AML-193 (cell line): ENCODE data around the gene CSRNP3.
"Not testable (repeated sequence)": the region's sequence is repeated elsewhere in the genome, so short reads cannot be mapped to it uniquely, and the experiment has no call there.

ENCODE experiments used
- DNase-seq, 2 experiments: peaks; one replicate each; lab custom pipeline; 2025; lab: John Stamatoyannopoulos, UW

CSRNP3 gene

DNA sequence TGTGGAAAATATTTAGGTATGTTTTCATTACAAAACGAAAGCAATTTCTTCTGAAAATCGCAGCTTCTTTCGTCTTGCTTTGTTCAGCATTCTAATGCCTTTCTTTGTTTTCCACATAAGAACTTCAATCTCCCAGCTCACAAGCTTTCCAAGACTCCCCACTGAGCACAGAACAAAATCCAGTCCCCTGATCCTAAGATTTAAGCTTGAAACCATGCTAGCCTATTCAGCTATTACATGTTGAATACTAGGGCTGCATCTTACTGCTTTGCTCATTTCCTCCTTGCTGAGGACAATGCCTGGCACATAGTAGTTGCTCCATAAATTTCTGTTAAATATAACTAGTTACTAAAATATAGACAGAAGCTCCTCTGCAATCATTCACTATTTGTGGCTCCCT, 163.9 kb downstream of the CSRNP3 start:
- no peak for DNase-seq

DNA sequence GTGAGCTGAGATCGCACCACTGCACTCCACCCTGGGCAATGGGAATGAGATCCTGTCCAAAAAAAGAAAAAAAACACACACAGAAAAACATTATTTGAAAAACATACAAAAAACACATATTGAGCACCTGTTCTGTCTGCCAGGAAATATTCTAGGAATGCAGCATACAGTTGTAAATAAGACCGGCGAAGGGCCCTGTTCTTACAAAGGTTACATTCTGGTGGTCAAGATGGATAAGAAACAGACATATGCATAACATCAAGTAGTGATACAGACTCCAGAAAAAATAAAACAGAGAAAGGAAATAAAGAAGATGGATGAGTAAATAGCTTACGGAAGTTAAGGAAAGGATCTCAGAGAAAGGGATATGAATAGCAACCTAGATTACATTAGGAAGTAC, 164.8 kb downstream of the CSRNP3 start:
- no peak for DNase-seq

DNA sequence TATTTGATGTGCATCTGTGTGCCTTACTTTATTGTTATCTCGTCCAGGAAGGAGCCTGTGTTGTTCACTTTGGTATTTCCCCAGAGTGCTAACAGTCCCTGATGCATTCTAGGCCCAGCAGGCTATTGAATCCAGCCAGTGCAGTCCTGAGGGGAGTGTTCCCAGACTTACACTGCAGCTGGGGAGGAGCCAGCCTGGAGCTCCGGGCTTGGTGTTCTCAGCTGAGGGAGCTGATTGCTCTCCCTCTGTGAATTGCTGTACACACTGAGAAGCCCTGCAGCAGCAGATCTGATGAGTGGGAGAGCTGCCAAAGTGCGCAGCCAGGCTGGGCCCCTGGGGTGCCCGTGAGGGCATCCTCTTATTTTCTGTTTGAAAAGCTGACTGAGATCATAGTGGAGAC, 165.4 kb downstream of the CSRNP3 start:
- no peak for DNase-seq

DNA sequence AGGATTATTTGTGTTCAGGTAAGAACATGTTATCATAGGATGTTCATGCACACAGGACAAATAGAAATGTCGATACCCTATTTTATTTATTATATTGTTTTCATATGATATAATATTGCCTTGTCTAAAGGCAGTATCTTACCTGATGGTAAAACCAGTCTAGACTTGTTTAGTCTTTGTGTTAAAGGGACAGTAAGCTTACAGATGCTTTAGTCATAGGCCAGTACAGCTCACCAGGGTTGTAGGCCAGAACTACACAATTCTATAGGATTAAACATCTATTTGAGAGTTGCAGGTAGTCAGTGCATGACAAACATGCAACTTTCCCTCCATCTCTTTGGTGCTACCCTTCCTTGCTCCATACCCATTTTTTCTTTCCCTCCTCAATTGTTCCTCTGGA, 166.0 kb downstream of the CSRNP3 start:
- no peak for DNase-seq

DNA sequence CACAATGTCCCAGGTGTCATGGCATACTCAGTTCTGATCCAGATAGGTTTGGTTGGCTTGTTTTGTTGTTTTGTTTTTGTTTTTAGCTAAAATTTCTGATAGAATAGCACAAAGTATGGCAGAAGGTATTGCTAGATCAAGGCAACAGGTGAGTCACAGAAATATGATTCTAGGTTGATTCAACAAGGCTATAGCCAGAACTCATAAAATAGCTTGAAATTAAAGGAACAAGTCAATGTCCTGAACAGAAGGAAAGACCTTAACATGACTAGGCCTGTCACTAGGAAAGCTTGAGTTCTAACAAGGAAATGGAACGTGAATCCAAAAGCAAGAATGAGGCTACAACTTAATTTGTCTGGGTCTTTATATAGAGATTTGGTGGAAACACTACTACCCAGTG, 167.5 kb downstream of the CSRNP3 start:
- DNase-seq: no peak

DNA sequence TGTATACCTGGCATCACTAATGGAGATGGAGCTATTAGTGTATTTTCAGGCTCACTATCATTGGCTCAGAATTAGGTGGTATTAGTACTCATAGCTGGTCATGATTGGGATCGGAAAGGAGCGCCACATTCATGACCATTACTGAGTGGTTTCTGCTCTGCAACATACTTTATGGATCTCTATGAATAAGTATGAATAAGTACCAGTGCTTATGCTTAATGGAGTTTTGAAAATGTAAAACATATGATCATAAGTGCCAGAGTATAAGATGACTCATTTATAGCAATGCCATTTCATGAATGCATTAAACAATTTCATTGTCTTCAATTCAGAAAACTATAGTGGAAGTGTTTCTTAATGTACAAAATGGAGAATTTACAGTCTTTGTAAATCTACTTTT, 167.9 kb downstream of the CSRNP3 start:
- no peak for DNase-seq

DNA sequence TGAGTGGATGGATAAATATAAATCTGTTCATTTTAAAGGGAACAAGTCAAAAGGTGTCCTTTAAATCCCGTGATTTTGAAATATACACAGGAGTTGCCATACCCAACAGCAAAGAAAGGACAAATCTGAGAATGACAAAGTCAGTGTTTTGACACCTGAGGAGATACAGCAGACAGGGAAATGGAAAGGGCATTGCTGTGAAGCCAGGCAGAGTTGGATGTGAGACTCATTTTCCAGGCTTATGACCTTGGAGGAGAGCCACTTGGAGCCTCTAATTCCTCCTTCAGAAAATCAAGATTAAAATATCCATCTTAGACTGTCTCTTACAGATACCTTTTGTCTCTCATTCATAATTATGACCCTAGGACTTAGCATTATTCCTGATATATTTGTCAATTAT, 170.0 kb downstream of the CSRNP3 start:
- no peak for DNase-seq

DNA sequence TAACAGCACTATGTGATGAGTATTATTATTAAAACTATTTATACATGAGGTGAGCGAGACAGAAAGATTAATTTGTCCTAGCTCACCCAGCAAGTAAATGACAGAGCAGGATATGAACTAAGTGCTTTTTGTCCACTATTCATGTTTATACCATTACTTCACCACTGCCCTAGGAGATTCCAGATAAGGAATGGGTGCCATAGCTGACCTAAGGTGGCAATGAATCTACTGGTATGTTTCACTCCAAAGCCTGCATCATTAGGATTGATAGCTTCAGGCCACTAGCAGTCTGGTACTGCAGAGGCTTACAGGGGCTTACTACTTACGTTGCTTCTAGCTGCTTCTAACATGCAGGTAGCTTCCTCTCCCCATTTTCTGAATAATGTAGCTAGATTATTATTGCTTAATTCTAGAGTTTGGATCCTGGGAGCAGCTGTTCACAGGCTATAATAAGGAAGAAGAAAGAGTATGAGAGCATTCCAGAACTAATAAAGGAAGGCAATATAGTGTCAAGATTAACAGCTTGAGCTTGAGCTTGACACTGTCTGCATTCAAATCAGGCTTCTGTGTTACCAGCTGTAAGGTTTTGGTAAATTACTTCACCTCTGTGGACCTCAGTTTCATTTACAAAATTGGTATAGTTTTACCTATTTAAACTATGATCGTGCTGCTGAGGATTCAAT, 170.9 kb downstream of the CSRNP3 start:
- DNase-seq: no peak

DNA sequence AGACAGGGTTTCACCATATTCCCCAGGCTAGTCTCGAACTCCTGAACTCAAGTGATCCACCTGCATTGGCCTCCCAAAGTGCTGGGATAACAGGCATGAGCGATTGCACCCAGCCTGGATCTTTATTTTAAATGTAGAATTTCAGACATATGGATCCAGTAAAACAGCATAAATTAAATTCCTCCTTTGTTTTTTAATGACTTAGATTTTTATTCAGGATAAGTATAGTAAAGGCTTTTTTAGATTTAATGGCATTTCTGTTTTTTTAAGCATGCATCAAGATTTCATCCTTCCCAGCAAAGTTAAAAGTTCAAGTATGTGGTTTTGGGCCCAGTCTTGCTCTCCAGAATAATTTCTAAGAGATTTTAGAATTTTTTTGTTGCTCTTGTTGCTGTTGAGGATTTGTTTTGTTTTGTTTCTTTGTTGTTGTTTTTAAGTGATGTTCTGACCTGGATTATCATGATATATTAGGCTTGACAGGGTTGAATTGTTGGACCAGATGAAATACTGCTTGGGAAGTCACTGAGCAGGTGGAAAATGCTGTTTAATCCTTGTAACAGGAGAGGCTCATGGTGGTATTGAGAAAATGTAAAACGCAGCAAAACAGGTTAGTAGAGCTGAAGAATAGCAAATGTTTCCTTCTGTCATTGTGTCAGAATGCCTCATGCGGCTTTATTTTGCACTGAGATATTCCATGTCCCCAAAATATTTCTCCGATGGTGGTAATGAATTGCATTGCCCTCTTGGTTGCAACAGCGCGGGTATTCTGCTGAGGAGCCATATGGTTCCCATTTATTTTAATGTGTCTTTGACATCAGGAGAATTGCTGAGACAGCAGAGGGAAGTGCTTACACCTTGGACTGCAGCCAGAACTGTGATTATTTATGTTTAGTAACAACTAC, 176.7 kb downstream of the CSRNP3 start:
- no peak for DNase-seq

DNA sequence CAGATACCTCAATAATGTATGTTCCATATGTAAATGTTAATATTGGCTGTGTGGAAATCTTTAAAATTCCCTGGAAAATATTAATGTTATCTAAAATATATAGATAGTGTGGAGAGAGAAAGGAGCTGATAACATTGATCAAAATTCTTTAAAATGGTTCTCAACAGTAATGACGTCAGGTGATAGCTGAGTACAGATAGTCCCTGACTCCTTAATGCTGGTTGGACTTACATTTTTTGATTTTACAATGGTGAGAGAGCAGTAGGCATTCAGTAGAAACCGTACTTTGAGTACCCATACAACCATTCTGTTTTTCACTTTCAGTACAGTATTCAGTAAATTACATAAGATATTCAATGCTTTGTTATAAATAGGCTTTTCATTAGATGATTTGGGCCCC, 177.9 kb downstream of the CSRNP3 start:
- DNase-seq: no peak

DNA sequence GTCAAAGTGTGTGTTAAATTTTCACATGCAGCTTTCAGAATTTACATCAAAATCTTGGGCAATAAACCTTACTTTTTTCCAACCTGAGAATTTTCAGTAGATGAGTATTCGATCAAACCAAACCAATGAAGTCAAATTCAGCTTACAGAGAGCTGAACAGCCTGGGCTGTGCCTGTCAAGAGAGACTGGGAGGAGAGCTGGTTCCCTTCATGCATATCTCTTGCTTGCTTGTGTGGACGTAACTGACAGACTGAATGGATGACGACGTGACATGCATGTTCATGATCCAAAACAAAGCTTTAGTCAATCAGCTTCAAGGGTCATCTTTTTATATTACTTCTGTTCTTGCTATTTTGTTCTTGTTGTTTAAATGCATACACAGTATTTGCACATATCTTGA, 179.3 kb downstream of the CSRNP3 start:
- DNase-seq: no peak

DNA sequence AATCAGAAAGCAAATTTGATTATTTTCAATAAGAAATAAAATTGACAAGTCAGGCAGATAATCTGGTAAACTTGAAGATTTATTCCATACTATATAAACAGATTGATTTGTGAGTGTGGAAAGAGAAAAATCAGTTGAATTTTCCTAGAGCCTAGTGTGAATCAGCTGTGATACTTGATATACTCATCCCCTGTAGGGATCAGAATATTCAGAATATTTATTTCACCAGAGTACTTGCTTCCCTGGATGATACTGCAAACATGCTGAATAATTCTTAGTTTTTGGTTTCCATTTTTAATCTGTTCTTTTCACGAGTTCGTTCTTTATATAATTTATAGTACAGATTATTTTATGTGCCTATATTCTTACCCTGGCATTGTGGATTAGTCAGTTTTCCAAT, 181.7 kb downstream of the CSRNP3 start:
- DNase-seq: no peak

DNA sequence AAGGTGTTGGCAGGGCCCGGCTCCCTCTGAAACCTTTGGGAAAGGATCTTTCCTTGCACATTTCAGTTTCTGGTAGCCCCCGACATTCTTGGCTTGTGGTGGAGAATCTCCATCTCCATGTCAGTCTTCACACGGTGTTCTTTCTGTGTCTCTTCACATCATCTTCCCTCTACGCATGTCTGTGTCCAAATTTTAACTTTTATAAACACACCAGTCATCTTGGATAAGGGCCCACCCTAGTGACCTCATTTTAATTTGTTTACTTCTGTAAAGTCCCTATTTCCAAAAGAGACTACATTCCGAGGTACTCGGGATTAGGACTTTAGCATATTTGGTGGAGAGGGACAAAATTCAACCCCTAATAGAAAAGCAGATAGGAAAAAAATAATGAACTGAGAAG, 186.2 kb downstream of the CSRNP3 start:
- DNase-seq: no peak

DNA sequence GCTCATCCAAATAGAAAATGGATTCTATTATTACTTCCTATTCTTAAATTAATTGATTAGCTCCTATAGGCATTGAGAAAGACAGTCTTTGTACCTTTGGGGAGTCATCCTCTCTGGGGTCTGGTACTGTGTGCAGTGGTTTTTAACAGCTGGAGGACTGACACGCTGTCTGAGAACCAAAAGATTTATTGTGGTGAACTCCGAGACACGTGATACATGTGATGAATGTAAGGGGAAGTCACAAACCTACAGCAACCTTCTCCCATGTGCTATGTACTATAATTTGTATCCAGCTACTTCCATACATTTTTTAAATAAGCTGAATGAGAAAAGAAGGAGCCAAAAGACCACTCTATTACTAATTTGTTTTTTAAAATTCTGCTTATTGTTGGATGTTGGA, 190.9 kb downstream of the CSRNP3 start:
- no peak for DNase-seq

DNA sequence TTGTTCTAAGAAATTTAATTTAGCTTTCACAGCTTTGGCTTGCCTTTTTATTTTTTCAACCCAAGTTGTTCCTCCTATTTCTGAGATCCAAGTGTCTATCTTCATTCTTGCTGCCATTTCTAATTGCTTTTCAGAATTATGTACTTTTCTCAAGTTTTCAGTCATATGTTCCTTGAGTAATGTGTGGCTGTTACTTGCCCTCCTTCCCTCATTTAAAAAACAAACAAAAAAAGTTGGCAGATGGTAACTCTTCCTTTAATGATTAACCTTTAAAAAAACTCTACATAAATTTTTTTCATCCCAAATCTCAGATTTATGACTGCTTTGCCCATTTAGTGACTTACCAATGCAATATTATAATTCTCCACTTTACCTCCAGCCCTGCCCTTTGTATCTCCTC, 193.2 kb downstream of the CSRNP3 start:
- DNase-seq: no peak

DNA sequence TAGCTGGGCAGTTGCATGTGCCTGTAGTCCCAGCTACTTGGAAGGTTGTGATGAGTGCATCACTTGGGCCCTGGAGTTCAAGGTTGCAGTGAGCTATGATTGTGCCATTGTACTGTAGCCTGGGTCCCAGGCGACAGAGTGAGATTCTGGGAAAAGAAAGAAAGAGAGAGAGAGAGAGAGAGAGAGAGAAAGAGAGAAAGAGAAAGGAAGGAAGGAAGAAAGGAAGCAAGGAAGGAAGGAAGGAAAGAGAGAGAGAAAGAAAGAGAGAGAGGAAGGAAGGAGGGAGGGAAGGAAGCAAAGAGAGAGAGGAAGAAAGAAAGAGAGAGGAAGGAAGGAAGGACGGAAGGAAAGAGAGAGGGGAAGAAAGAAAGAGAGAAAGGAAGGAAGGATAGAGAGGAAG, 196.1 kb downstream of the CSRNP3 start:
- DNase-seq: no peak

DNA sequence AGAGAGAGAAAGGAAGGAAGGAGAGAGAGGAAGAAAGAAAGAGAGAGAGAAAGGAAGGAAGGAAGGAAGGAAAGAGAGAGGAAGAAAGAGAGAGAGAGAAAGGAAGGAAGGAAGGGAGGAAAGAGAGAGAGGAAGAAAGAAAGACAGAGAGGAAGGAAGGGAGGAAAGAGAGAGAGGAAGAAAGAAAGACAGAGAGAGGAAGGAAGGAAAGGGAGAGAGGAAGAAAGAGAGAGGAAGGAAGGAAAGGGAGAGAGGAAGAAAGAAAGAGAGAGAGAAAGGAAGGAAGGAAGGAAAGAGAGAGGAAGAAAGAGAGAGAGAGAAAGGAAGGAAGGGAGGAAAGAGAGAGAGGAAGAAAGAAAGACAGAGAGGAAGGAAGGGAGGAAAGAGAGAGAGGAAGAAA, 196.6 kb downstream of the CSRNP3 start:
- DNase-seq: not testable (repeated sequence)

DNA sequence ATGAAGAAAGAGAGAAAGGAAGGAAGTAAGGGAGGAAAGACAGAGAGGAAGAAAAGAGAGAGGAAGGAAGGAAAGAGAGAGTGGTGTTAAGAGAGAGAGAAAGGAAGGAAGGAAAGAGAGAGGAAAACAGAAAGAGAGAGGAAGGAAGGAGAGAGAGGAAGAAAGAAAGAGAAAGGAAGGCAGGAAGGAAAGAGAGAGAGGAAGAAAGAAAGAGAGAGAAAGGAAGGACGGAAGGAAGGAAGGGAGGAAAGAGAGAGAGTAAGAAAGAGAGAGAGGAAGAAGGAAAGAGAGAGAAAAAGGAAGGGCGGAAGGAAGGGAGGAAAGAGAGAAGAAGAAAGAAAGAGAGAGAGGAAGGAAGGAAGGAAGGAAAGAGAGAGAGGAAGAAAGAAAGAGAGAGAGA, 197.1 kb downstream of the CSRNP3 start:
- DNase-seq: no peak

DNA sequence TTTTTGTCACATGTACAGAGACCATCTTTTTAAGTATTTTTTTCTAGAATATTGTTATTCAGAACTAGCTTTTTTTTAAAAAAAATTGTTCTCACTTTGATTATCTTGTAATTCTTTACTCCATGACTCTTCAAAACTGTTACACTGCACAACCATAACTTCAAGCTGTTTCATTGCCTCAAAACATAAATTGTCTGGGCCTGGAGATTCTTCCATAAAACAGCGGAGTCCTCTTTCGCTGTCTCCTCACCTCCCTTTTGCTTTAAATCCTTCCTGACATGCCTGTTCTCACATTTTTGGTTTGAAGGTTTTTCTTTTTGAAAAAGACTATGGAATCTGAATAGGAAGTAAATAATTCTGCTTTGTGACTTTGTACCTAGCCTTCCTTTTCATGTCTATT, 197.9 kb downstream of the CSRNP3 start:
- DNase-seq: no peak

DNA sequence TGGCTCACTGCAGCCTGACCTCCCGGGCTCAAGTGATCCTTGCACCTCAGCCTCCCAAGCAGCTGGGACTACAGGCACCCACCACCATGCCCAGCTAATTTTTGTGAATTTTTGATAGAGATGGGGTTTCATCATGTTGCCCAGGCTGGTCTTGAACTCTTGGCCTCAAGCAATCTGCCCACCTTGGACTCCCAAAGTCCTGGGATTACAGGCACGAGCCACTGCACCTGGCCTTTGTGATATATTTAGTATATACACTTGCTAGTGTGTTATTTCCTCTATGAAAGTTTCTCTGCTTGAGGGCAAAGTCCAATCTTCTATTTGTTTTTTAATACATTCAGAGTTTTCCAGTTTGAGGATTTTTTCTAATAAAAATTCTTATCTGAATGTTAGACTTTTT, 205.3 kb downstream of the CSRNP3 start:
- DNase-seq: no peak

DNA sequence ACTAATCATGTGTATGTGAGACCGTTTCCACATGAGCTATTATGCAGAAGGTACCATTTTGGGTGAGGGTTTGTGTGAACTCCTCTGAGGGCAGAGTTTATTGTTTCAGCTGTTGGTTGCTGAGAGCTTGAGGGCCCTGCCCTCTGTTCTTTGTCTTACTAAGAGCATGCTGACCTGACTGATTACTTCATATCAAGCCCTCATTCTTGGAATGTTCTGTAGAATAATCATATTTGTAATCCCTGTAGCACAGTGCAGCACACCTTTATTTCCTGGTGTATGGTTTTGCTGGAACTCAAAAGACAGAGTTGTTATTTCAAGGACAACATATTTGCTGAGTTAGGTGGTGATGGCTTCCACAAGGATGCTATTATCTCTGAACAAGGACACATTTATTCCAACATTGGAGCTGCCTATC, 206.1 kb downstream of the CSRNP3 start:
- no peak for DNase-seq

DNA sequence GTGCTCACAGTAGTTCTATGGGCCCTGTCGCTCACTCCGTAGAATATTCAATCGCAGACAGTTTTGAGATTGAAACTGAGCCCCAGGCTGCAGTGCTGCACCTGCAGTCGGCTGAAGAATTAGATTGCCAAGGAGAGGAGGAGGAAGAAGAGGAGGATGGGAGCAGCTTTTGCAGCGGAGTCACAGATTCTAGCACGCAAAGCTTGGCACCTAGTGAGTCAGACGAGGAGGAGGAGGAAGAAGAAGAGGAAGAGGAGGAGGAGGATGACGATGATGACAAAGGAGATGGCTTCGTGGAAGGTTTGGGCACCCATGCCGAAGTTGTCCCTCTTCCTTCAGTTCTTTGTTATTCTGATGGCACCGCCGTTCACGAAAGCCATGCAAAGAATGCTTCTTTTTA, 209.4 kb downstream of the CSRNP3 start:
- no peak for DNase-seq

DNA sequence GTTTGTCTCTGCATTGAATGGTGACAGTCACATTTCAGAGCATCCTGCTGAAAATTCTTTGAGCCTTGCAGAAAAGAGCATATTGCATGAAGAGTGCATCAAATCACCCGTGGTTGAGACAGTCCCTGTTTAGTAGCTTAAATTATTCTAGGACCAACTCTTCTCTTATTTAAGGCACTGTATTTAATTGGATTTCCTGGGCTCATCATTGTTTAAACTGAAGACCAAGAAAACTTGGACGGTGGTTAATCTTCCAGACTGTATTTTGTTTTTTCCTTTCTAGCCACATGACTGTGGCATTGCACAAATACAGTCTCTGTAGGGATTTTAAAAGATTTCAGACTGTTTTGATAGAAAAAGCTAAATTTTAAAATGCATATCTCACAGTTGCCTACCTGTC, 210.1 kb downstream of the CSRNP3 start:
- no peak for DNase-seq

DNA sequence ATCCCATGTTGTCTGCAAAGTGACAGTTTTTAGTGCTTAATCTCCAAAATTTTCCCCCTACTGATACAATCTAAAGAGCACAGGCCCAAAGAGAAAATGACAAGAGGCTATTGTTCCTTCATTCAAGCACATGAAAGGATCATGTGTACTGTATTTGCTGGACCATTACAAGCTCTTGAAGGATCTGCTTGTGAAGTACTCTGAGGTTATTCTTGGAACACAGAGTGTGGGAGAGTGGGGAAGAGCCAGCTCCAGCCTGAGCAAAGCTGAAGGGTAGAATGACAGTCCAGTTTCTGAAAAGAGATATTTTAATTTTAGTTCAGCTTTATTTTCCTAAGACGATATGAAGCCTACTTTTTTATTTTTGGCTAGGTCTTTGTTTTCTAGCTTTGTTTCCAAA, 212.3 kb downstream of the CSRNP3 start:
- no peak for DNase-seq
